ENCODE measurements around the gene MARF1.
"Not testable (repeated sequence)": the region's sequence is repeated elsewhere in the genome, so short reads cannot be mapped to it uniquely, and the experiment has no call there.

Gene MARF1

DNA sequence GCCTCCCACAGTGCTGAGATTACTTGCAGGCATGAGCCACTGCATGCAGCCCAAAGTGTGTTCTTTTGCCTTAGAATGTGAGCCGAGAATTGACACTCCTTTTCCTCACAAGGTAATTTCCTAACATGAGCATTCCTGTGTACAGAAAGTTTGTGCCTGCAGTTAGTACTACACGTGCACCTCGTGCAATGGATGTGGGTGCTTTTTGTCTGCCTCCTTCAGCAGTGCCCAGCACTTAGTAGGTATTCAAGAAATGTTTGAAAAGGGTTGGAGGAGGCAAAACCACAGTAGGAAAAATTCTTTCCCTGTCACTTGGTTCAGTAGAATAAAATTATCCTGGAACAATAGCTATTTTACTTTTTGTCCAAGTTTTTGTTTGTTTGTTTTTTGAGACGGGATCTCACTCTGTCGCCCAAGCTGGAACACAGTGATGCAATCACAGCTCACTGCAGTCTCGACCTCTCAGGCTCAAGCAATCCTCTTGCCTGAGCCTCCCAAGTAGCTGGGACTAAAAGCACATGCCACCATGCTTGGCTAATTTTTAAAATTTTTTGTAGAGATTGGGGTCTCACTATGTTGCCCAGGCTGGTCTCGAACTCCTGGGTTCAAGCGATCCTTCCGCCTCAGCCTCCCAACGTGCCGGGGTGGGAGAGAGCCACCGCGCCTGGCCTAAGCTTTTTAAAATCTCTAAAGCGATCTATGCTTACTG is 9.5 kb upstream of the MARF1 start:
- no peak for DNase-seq

- DNase-seq, result no peak
Measured at GRCh38 chr16:15650698-15651171, 7.8 kb upstream of the MARF1 start.

- peak; percentile 67 for DNase-seq
Measured at GRCh38 chr16:15650019-15650697, 7.2 kb upstream of the MARF1 start, which contains the start of gene NDE1. Gene NDE1, plus strand, starts transcription at chr16:15650245. Its CDS starts 14,534 bp downstream, at chr16:15664779.

DNA sequence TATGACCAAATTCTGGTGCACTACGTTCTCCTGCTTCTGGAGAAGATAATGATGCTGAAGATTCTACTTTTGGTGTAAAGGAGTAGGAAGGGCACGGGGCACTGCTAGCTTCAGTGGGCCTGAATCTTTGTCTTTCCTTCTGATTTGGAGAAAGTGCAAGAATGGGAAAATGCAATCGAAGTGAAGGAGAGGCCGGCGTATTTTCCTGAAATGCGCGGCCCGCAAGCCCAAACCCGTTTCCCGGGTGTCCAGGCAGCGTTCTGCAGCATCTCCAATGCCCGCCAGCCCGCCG is 6.7 kb upstream of the MARF1 start:
- no peak for DNase-seq

DNA sequence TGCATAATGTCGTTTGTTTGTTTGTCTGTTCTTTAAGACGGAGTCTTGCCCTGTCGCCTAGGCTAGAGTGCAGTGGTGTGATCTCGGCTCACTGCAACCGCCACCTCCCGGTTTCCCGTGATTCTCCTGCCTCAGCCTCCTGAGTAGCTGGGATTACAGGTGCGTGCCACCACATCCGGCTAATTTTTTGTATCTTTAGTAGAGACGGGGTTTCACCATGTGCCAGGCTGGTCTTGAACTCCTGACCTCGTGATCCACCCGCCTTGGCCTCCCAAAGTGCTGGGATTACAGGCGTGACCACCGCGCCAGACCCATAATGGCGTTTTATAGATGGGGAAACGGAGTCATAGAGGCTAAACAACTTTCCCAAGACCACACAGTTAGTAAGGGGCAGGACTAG is 6.4 kb upstream of the MARF1 start:
- DNase-seq, result not testable (repeated sequence)

DNA sequence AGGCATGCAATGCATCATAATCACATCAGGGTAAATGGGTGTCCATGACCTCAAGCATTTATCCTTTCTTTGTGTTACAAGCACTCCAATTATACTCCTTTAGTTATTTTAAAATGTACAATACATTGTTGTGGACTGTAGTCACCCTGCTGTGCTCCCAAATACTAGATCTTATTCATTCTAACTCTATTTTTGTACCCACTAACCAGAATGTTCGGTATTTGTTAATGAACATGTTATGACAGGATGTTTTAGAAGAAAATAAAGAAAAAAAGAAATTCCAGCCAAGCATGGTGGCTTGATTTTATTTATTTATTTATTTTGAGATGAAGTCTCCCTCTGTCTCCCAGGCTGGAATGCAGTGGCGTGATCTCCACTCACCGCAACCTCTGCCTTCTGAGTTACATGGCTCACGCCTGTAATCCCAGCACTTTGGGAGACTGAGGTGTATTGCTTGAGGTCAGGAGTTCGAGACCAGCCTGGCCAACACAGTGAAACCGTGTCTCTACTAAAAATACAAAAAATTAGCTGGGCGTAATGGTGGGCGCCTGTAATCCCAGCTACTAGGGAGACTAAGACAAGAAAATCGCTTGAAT is 5.3 kb upstream of the MARF1 start:
- DNase-seq, result no peak

DNA sequence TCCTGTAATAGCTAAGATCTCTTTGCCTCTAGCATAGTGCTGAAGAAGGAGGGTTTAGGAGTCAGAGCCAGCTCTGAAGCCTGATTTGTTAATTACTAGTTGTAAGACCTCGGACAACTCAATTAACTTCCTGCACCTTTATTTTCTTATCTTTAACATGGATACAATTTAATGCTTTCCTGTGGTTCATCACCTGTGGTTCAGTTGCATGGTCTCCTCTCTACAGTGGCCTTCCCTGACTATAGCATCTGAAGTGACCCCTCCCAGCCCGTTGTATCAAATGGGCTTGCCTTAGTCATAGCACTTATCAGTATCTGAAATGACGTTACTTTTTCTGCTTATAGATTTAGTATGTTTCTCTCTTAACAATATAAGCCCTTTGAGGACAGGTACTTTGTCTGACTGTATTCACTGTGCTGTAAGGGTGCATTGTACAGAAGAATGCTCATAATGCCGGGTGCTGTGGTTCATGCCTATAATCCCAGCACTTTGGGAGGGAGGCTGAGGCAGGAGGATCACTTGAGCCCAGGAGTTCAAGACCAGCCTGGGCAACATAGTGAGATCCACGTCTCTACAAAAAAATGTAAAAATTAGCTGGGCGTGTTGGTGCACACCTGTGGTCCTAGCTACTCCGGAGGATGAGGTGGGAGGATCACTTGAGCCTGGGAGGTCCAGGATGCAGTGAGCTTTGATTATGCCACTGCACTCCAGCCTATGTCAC is 4.5 kb upstream of the MARF1 start:
- DNase-seq, result no peak

GRCh38 chr16:15646557-15647293 is 3.8 kb upstream of the MARF1 start:
- DNase-seq, result not testable (repeated sequence)

- not testable (repeated sequence) for DNase-seq
Measured at GRCh38 chr16:15644962-15645465, 2.1 kb upstream of the MARF1 start.

DNA sequence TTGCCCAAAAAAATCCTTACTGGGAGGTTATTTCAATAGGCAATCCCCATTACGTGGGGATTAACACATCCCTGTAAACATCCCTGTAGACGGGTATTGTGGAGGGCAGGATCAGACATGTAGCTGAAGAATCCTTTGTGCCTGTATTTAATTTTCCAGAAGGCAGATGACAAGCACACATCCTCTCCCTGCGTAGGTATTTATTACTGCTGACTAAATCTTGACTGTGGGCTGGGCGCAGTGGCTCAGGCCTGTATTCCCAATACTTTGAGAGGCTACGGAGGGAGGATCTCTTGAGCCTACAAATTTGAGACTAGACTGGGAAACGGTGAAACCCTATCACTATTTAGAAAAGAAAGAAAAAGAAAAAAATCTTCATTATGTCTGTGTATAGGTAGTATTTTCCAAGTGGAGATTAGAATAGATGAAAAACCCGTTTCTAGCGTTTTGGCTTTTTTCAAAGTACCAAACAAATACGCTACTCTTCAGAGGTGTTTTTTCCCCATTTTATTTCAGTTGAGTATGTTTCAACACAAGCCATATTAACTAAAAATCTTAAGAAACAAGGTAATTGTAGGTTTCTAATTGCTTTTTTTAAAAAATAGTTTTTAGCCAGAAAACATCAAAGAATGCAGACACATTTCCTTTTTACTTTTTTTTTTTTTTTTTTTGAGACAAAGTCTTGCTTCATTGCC is 1.5 kb upstream of the MARF1 start:
- no peak for DNase-seq

DNA sequence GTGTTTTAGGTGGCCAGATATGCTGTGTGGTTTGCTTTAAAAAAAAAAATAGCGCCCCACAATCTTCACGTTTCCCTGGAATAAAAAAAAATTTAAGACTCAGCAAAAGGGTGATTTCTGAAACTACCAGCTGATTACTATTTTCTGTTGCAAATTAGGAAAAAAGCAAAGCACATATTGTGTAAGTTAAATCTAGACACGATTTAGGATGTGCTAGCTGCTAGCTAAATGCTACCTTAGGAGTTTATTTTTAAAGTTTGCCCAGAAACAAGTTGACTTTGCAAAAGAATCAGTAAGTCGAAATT is 944 bp upstream of the MARF1 start:
- no peak for DNase-seq

GRCh38 chr16:15642557-15643047 is 352 bp downstream of the MARF1 start:
- no peak for DNase-seq

GRCh38 chr16:15641753-15642556 is 999 bp downstream of the MARF1 start:
- DNase-seq, result no peak

DNA sequence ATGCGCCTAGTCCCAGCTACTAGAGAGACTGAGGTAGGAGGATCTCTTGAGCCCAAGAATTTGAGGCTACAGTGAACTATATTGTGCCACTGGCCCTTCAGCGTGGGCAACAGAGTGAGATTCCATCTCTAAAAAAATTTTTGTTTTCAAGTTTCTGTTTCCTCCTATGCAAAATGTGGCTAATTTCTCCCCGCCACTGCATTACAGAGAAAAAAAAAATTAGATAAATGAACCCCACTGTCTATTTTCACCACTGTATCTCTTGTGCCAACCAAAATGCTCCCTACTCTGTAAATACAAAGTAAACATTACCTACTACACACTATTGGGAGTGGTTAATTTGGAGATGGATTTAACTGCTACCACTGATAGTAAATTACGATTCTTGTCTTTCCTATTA is 2.0 kb downstream of the MARF1 start:
- no peak for DNase-seq

DNA sequence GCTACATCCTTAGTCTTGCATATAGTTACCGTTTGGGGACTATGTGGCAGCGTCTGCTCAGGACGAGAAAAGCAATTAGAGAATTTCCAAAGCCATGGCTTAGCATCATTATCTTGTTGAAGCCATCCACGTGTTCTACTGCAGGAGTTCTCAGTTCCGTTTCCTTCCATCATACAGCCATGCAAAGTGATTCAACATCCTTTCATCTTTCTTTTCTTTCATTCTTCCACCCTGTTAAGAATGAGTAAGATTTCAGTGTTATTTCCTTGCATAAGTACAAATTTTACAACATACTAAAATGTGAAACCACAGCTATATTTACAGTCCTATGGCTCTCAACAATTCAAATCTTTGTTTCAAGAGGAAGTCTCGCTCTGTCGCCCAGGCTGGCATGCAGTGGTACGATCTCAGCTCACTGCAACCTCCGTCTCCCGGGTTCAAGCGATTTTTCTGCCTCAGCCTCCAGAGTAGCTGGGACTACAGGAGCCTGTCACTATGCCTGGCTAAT is 3.8 kb downstream of the MARF1 start:
- DNase-seq, result no peak

DNA sequence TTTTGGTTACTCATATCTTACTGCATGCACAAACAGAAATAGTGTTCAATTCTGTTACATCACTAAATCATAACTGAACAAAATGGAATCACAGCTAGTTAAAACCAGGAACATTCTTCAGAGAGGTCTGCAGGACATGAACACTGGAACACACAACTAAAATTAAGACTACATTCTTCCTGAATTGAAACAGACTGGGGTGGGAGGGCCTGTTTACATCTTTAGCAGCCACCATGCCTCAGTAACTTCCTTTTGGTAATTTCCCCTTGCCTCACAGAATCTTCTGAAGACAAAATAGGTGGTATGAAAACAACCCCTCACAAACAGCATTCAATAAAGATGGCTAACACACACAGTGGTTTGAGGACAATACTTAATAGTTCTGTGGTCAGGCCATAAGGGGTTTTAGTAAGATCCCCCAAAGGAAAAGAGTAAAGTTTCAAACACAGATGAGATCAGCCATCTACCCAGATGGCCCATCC is 6.5 kb downstream of the MARF1 start:
- no peak for DNase-seq

GRCh38 chr16:15635926-15636325 is 7.0 kb downstream of the MARF1 start:
- no peak for DNase-seq

- DNase-seq, result no peak
Measured at GRCh38 chr16:15631730-15632409, 11.1 kb downstream of the MARF1 start.

DNA sequence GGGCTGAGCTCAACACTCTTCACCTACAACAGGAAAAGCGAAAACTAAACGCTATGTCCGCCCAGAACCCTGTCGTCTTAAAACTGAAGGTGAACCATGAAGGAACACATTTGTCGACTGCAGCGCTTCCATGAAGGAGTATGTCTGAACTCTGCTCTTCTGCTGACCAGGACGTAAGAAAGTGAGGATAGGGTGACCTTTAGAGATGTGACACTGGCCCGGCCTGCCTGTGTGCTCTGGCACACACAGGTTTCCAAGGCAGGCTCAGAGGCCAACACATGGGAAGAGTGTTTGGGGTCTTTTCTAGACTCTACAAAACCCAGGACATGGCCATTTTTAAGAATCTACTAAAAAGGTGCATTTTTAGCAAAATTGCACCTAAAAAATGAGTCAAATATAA is 21.1 kb downstream of the MARF1 start:
- DNase-seq, result no peak

DNA sequence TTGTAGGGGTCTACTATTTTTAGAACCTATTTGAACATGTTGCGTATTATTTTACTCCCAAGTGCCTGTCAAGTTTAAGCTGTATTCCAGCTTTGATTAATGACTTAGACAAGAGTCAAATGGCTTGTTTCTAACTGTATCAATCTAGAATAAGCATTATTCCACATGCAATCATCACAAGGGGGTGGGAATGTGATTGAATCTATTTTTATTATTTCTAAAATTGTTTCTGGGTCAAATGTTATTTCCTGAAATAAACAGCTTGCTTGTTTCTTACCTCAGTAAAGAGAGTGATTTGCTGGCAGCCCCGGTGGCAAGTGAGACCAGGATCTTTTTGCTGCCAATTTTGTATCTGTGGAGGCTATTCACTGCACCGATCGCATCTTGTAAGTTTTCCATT is 21.5 kb downstream of the MARF1 start:
- DNase-seq, result no peak

Measured in GOT3 (cell line).